ENCODE results near the gene MAGEB17. TPM values are rescaled to one million over a fixed set of nuclear protein-coding genes. Genes with fewer than 3 reads are reported as not detected.
A peak's percentile ranks its signal among the peaks of the same experiment; 100 is the strongest.

MAGEB17 gene
- total and polyA plus RNA-seq, 9 of the 15 experiments (the other 6 are each of a cell fraction or from before 2014, with no cell fraction given), result 0.07 to 0.45 (median 0.14) TPM; not detected in 1

- TF ChIP-seq PKNOX1 (IDR thresholded peaks at IDR 0.05) (no peak), ARID1B (IDR thresholded peaks at IDR 0.05) (peak; percentile 43), AFF1 (IDR thresholded peaks at IDR 0.05; ENCODE audit: low read depth in 1 of 2, partially characterized antibody in 2 of 2) (no peak), FOXA3 (CRISPR knock-in tag; conservative IDR thresholded peaks at IDR 0.05 in 1 of 2, IDR thresholded peaks at IDR 0.05 in 1 of 2) (peak in 1 of 2 experiments; percentile 48; a peak in 2 of 4 replicates), SMARCA4 (IDR thresholded peaks at IDR 0.05) (peak; percentile 35; the same call in 1 of the 2 replicates), C11orf30 (IDR thresholded peaks at IDR 0.05; ENCODE audit: low read depth) (peak; percentile 79), CBX1 (IDR thresholded peaks at IDR 0.05; ENCODE audit: low read depth) (no peak), JUND (IDR thresholded peaks at IDR 0.05; ENCODE audit: borderline replicate concordance, low read depth, low read length) (no peak), JUND (tag; IDR thresholded peaks at IDR 0.05; ENCODE audit: borderline replicate concordance, low read depth, low read length) (0 out of 3 replicates have a peak, but pooled peaks have one; percentile 27), ZNF354B (CRISPR knock-in tag; IDR thresholded peaks at IDR 0.05) (no peak), ZKSCAN8 (CRISPR knock-in tag; IDR thresholded peaks at IDR 0.05) (no peak), MLX (CRISPR knock-in tag; conservative IDR thresholded peaks at IDR 0.05) (no peak), MAFF (IDR thresholded peaks at IDR 0.05; ENCODE audit: low read length) (peak; percentile 74; the same call in 1 of the 2 replicates), ATF4 (CRISPR knock-in tag; IDR thresholded peaks at IDR 0.05) (no peak), NFE2 (IDR thresholded peaks at IDR 0.05; ENCODE audit: low read depth) (peak; percentile 84), MCM3 (IDR thresholded peaks at IDR 0.05) (no peak), ZMIZ1 (IDR thresholded peaks at IDR 0.05; ENCODE audit: low read depth in 2 of 2, low read length in 2 of 2) (no peak)
These were observed 47.7 kb upstream of the MAGEB17 start (continued) for GRCh38 chrX:16119353-16120220.

Data from K562 (cell line).